Calu3 (cell line): ENCODE results near the gene SERPINB10. TPM values are rescaled to one million over a fixed set of nuclear protein-coding genes. Genes with fewer than 3 reads are reported as not detected.

Experiments
- Bru-seq: library from RNA; stranded (reverse); fragments of 400-500 nt; gene quantifications from one replicate; lab custom pipeline; 2021; lab: Mats Ljungman, UMichigan
- BruChase-seq, 2 experiments: library from RNA; stranded (reverse); fragments of 400-500 nt; gene quantifications; one replicate each; lab custom pipeline; 2021; lab: Mats Ljungman, UMichigan
- BruUV-seq: library from RNA; stranded (reverse); fragments of 400-500 nt; replicated peaks from 2 replicates; lab custom pipeline; 2021; lab: Mats Ljungman, UMichigan
- CTCF ChIA-PET: fragments of 300-600 bp; sonication (Branson Sonifier 250); formaldehyde crosslinking; loops from one replicate; lab custom pipeline; 2022; ENCODE audit warnings: antibody characterized with exemption; lab: Charles Lee
- DNase-seq: peaks from one replicate; pipeline ENCODE4 v3.0.0; 2022
- H3K27ac Mint-ChIP-seq: one replicate; pipeline ENCODE4 v1.8.0; 2022; ENCODE audit warnings: mixed read lengths; ENCODE audit not compliant: unreplicated experiment
- H3K27me3 Mint-ChIP-seq: one replicate; pipeline ENCODE4 v1.8.0; 2022; ENCODE audit warnings: mixed read lengths; ENCODE audit not compliant: unreplicated experiment
- H3K36me3 Mint-ChIP-seq: one replicate; pipeline ENCODE4 v1.8.0; 2022; ENCODE audit warnings: mild to moderate bottlenecking, moderate library complexity, mixed read lengths; ENCODE audit not compliant: insufficient read depth, unreplicated experiment
- H3K4me1 Mint-ChIP-seq: one replicate; pipeline ENCODE4 v1.8.0; 2022; ENCODE audit warnings: mild to moderate bottlenecking, low read depth, mixed read lengths; ENCODE audit not compliant: unreplicated experiment
- H3K4me3 Mint-ChIP-seq: one replicate; pipeline ENCODE4 v1.8.0; 2022; ENCODE audit warnings: mild to moderate bottlenecking, low read depth, moderate library complexity, mixed read lengths; ENCODE audit not compliant: unreplicated experiment
- H3K9me3 Mint-ChIP-seq: one replicate; pipeline ENCODE4 v1.8.0; 2022; ENCODE audit warnings: low read depth, mixed read lengths; ENCODE audit not compliant: unreplicated experiment
- intact Hi-C: fragments of 100-400 bp; cut with micrococcal nuclease; formaldehyde crosslinking; loops from one replicate; pipeline ENCODE4 v1.10.0; 2022; ENCODE audit not compliant: unreplicated experiment
- long read RNA-seq: library from polyadenylated mRNA; stranded (forward); transcript quantifications from one replicate; pipeline ENCODE4 v2.0.0, GENCODE V29; 2022
- total RNA-seq: library from RNA; stranded (reverse); gene quantifications from 2 replicates; pipeline ENCODE4 v1.2.3, GENCODE V29; 2022
- TF ChIP-seq, protein P1 (sequence below): fragments of 200-600 bp; IDR thresholded peaks from one replicate; pipeline ENCODE4 v1.8.0; 2022; ENCODE audit warnings: antibody characterized with exemption; ENCODE audit not compliant: unreplicated experiment

SERPINB10 gene, protein sequence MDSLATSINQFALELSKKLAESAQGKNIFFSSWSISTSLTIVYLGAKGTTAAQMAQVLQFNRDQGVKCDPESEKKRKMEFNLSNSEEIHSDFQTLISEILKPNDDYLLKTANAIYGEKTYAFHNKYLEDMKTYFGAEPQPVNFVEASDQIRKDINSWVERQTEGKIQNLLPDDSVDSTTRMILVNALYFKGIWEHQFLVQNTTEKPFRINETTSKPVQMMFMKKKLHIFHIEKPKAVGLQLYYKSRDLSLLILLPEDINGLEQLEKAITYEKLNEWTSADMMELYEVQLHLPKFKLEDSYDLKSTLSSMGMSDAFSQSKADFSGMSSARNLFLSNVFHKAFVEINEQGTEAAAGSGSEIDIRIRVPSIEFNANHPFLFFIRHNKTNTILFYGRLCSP
- total RNA-seq: not detected in 2 replicates
- Bru-seq, nascent RNA: percentile 31 among the genes with signal in this experiment
- BruChase-seq, experiment 1, labeled RNA remaining after a 6-hour chase: percentile 3 among the genes with signal in this experiment
- percentile 12 among the genes with signal in this experiment for BruChase-seq, experiment 2, labeled RNA remaining after a 2-hour chase
- long read RNA-seq, partial matches to known transcripts: 0 of 5 reads
- long read RNA-seq, other reads (novel, unspliced or antisense): 5 of 5 reads

DNA sequence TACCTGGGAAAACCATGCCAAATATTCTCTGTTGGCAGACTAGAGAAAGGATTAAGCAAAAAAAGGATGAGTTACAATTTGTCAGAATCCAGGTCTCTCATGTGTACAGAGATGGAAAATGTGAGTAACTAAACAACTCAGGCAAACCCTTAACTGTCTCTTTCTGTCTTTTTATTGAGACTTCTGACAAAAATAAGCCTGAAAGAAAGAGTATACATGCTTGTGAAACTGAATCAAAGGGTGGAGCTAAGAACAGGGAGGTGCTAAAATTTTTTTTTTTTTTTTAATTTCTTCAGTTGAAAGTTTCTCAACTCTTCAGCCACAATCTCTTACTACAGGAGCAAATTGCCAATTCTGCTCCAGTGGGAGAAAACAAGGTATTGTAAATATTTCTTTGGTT is at the start of gene SERPINB10:
TSS of gene SERPINB10 (plus strand) at position 295 of the 400 bp plus-strand sequence. CDS start 7,553 bp downstream, outside the sequence.
- Mint-ChIP-seq H3K36me3 (no peaks in the 10 kb centered on the region), H3K9me3 (no peaks in the 10 kb centered on the region), H3K27me3 (no peaks in the 10 kb centered on the region), H3K4me3 (no peak within 1 kb of the TSS), H3K27ac (no peak within 1 kb of the TSS), H3K4me1 (no peaks in the 10 kb centered on the region)
- intact Hi-C loops: no loop called here
- DNase-seq: no peak
- TF ChIP-seq, protein P1, sequence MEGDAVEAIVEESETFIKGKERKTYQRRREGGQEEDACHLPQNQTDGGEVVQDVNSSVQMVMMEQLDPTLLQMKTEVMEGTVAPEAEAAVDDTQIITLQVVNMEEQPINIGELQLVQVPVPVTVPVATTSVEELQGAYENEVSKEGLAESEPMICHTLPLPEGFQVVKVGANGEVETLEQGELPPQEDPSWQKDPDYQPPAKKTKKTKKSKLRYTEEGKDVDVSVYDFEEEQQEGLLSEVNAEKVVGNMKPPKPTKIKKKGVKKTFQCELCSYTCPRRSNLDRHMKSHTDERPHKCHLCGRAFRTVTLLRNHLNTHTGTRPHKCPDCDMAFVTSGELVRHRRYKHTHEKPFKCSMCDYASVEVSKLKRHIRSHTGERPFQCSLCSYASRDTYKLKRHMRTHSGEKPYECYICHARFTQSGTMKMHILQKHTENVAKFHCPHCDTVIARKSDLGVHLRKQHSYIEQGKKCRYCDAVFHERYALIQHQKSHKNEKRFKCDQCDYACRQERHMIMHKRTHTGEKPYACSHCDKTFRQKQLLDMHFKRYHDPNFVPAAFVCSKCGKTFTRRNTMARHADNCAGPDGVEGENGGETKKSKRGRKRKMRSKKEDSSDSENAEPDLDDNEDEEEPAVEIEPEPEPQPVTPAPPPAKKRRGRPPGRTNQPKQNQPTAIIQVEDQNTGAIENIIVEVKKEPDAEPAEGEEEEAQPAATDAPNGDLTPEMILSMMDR: no peak
- no TSS peak for BruUV-seq
- CTCF ChIA-PET: no interaction called here

DNA sequence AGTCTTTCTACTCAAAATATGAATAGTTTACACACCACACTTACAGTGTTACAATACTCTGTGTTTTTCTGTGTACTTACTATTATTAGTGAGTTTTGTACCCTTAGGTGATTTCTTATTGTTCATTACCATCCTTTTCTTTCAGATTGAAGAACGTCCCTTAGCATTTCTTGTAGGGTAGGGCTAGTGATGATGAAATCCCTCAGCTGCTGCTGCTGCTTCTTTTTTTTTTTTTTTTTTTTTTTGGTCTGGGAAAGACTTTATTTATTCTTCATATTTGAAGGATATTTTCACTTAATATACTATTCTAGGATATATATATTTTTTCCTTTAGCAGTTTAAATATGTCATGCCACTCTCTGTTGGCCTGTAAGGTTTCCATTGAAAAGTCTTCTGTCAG is 49.3 kb upstream of the SERPINB10 start:
- H3K4me1 Mint-ChIP-seq: no peaks in the 10 kb centered on the region
- intact Hi-C loops: no loop called here
- H3K4me3 Mint-ChIP-seq: no peak overlapping the region
- H3K27me3 Mint-ChIP-seq: no peaks in the 10 kb centered on the region
- BruUV-seq: no TSS peak
- H3K9me3 Mint-ChIP-seq: no peaks in the 10 kb centered on the region
- CTCF ChIA-PET: no interaction called here
- TF ChIP-seq, protein P1: no peak
- H3K36me3 Mint-ChIP-seq: no peaks in the 10 kb centered on the region
- DNase-seq: no peak
- no peak overlapping the region for H3K27ac Mint-ChIP-seq

DNA sequence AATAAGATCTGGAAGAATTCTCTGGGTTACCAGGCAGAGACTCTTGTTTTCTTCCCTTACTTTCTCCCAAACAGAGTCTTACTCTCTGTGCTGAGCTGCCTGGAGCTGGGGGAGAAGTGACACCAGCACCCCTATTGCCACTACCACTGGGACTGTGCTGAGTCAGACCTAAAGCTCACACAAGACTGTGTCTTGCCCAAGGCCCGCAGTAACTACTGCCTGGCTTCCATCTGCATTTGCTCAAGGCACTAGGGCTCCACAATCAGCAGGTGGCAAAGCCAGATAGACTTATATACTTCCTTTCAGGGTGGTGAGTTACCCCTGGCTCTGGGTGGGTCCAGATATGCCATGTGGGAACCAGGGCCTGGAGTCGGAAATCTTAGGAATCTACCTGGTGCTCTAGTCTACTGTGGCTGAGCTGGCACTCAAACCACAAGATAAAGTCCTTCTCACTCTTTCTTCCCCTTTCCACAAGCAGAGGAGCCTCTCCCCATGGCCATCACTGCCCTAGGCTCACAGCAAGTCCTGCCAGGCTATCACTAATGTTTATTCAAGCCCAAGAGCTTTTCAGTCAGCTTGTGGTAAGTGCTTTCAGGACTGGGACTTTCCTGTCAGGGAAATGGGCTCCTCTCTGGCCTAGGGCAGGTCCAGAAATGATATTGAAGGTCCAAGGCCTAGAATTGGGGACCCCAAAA is 47.8 kb upstream of the SERPINB10 start:
- H3K36me3 Mint-ChIP-seq: no peaks in the 10 kb centered on the region
- CTCF ChIA-PET: no interaction called here

DNA sequence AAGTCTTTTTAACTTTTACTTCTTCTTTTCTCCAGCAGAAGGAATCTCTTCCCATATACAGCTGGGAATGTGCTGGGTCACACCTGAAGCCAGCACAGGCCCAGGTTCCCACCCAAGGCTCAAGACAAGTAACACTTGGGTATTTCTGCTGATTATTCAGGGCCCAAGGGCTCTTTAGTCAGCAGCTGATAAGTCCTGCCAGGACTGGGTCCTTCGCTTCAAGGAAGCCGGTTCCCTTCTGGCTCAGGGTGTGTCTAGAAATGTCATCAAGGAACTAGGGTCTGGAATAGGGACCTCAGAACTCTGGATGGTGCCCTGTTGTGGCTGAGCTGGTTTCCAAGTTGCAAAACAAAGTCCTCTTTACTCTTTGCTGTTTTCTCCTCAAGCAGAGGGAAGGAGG is 47.2 kb upstream of the SERPINB10 start:
- TF ChIP-seq, protein P1: no peak
- intact Hi-C loops: no loop called here
- H3K36me3 Mint-ChIP-seq: no peaks in the 10 kb centered on the region
- H3K9me3 Mint-ChIP-seq: no peaks in the 10 kb centered on the region
- H3K27me3 Mint-ChIP-seq: no peaks in the 10 kb centered on the region
- CTCF ChIA-PET: no interaction called here
- H3K4me3 Mint-ChIP-seq: no peak overlapping the region
- no peak for DNase-seq
- H3K27ac Mint-ChIP-seq: no peak overlapping the region
- H3K4me1 Mint-ChIP-seq: no peaks in the 10 kb centered on the region
- BruUV-seq: no TSS peak

More for the DNA sequence above, 47.8 kb upstream of the SERPINB10 start:
- DNase-seq: no peak
- Mint-ChIP-seq H3K4me3 (no peak overlapping the region), H3K4me1 (no peaks in the 10 kb centered on the region), H3K27me3 (no peaks in the 10 kb centered on the region), H3K27ac (no peak overlapping the region), H3K9me3 (no peaks in the 10 kb centered on the region)
- TF ChIP-seq, protein P1: no peak
- BruUV-seq: no TSS peak
- intact Hi-C loops: no loop called here
